Fibroblast of lung (primary cell): Measurements from ENCODE around the gene C15orf61. TPM values are rescaled to one million over a fixed set of nuclear protein-coding genes. Genes with fewer than 3 reads are reported as not detected.

Experiments used
- DNase-seq, 2 donors: peaks; one replicate each; pipeline versions ENCODE4 v3.0.0 to v3.0.0-alpha.2; 2010; ENCODE audit warnings: low read depth in 2 of 2
- H2AFZ ChIP-seq: 2 replicates; pipeline ENCODE4 v1.5.1; 2012; ENCODE audit warnings: low read length, control low read depth, inconsistent platforms
- H3K27ac ChIP-seq: 2 replicates; pipeline ENCODE4 v1.5.1; 2011; ENCODE audit warnings: low read length, control low read depth; ENCODE audit not compliant: insufficient read depth
- H3K27me3 ChIP-seq: 2 replicates; pipeline ENCODE4 v1.5.1; 2011; ENCODE audit warnings: mild to moderate bottlenecking, low read length; ENCODE audit not compliant: control insufficient read depth, insufficient read depth
- H3K36me3 ChIP-seq: 2 replicates; pipeline ENCODE4 v1.5.1; 2011; ENCODE audit warnings: low read length; ENCODE audit not compliant: control insufficient read depth, insufficient read depth
- H3K4me1 ChIP-seq: 2 replicates; pipeline ENCODE4 v1.5.1; 2011; ENCODE audit warnings: low read length; ENCODE audit not compliant: control insufficient read depth, insufficient read depth; ENCODE audit errors: extremely low read depth
- H3K4me2 ChIP-seq: 2 replicates; pipeline ENCODE4 v1.5.1; 2011; ENCODE audit warnings: low read length, control low read depth; ENCODE audit not compliant: insufficient read depth; ENCODE audit errors: extremely low read depth
- H3K4me3 ChIP-seq, 4 experiments: fragments of 200-600 bp in 1 of 4; sonication (generic) in 1 of 4; replicated peaks in 1 of 4; 2 replicates each; pipeline ENCODE4 v1.5.1; 2011 to 2016; ENCODE audit warnings: low read length in 4 of 4, low read depth in 3 of 4, mild to moderate bottlenecking in 3 of 4, control low read depth in 2 of 4, inconsistent platforms in 1 of 4, mixed read lengths in 1 of 4; ENCODE audit not compliant: insufficient read depth in 1 of 4; ENCODE audit errors: control extremely low read depth in 1 of 4
- H3K79me2 ChIP-seq: 2 replicates; pipeline ENCODE4 v1.5.1; 2012; ENCODE audit warnings: mild to moderate bottlenecking, low read length, inconsistent platforms; ENCODE audit not compliant: control insufficient read depth, insufficient read depth
- H3K9ac ChIP-seq: 2 replicates; pipeline ENCODE4 v1.5.1; 2011; ENCODE audit warnings: mild to moderate bottlenecking, low read length, control low read depth; ENCODE audit not compliant: insufficient read depth
- H3K9me3 ChIP-seq: 2 replicates; pipeline ENCODE4 v1.5.1; 2012; ENCODE audit warnings: low read depth, low read length; ENCODE audit not compliant: control insufficient read depth, insufficient read depth
- H4K20me1 ChIP-seq: 2 replicates; pipeline ENCODE4 v1.5.1; 2011; ENCODE audit warnings: low read length; ENCODE audit not compliant: control insufficient read depth, insufficient read depth; ENCODE audit errors: extremely low read depth
- EZH2 ChIP-seq: IDR thresholded peaks from 2 replicates; pipeline ENCODE4 v1.5.1; 2012; ENCODE audit warnings: low read length, control low read depth, mild to moderate bottlenecking; ENCODE audit errors: missing control alignments
- polyA plus RNA-seq, 2 donors: library from polyadenylated mRNA; depleted of rRNA in 1 of 2; stranded (reverse) in 1 of 2; unstranded in 1 of 2; fragments of >200 nt; gene quantifications; 2 replicates each; pipeline ENCODE4 v1.2.1, GENCODE V29; 2011 to 2012; ENCODE audit warnings: missing spikeins in 1 of 2
- total RNA-seq: library from RNA; depleted of rRNA; stranded (reverse); fragments of >200 nt; gene quantifications from 2 replicates; pipeline ENCODE4 v1.2.1, GENCODE V29; 2014
- TF ChIP-seq, protein P1 (sequence below), 2 donors: IDR thresholded peaks in 1 of 2; conservative IDR thresholded peaks in 1 of 2; 1 replicate in 1 of 2; 2 replicates in 1 of 2; pipeline ENCODE4 v1.5.1; 2011 to 2012; ENCODE audit warnings: low read length in 2 of 2, control low read depth in 1 of 2, inconsistent platforms in 1 of 2, low read depth in 1 of 2, mild to moderate bottlenecking in 1 of 2

C15orf61 gene
- total and polyA plus RNA-seq, 2 donors (not counting 1 experiment from before 2014, with no cell fraction given) = 2.5 to 4.6 TPM

DNA sequence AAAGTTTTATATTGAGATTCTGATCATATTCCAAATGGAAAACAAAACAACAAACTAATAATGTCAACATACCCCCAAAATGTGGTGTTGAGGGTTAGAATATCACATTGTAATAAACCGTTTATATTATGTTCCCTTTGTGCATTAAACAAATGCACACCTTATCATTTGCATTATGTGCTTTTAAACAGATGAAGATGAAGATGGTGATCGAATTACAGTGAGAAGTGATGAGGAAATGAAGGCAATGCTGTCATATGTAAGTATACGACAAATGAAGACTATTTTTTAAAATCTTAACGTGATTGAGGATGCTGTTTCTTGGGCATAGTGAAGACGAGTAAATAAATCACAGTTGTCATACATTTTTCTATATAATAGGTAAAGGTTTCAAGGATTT is 42.2 kb downstream of the C15orf61 start:
- no peak overlapping the region for H3K4me3 ChIP-seq
- H3K9me3 ChIP-seq = no peaks in the 10 kb centered on the region
- H3K27ac ChIP-seq = no peak overlapping the region
- H3K36me3 ChIP-seq = no peaks in the 10 kb centered on the region
- no peak for DNase-seq
- H3K9ac ChIP-seq = no peak overlapping the region
- no peaks in the 10 kb centered on the region for H3K27me3 ChIP-seq
- H3K4me1 ChIP-seq = no peaks in the 10 kb centered on the region
- no peaks in the 10 kb centered on the region for H3K79me2 ChIP-seq
- TF ChIP-seq EZH2 = no peak
- TF ChIP-seq, protein P1, sequence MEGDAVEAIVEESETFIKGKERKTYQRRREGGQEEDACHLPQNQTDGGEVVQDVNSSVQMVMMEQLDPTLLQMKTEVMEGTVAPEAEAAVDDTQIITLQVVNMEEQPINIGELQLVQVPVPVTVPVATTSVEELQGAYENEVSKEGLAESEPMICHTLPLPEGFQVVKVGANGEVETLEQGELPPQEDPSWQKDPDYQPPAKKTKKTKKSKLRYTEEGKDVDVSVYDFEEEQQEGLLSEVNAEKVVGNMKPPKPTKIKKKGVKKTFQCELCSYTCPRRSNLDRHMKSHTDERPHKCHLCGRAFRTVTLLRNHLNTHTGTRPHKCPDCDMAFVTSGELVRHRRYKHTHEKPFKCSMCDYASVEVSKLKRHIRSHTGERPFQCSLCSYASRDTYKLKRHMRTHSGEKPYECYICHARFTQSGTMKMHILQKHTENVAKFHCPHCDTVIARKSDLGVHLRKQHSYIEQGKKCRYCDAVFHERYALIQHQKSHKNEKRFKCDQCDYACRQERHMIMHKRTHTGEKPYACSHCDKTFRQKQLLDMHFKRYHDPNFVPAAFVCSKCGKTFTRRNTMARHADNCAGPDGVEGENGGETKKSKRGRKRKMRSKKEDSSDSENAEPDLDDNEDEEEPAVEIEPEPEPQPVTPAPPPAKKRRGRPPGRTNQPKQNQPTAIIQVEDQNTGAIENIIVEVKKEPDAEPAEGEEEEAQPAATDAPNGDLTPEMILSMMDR (conservative IDR thresholded peaks at IDR 0.05 in 1 of 2, IDR thresholded peaks at IDR 0.05 in 1 of 2; ENCODE audit: low read depth in 1 of 2, low read length in 2 of 2) = no peak
- no peak overlapping the region for H3K4me2 ChIP-seq
- H4K20me1 ChIP-seq = no peaks in the 10 kb centered on the region
- no peak overlapping the region for H2AFZ ChIP-seq

DNA sequence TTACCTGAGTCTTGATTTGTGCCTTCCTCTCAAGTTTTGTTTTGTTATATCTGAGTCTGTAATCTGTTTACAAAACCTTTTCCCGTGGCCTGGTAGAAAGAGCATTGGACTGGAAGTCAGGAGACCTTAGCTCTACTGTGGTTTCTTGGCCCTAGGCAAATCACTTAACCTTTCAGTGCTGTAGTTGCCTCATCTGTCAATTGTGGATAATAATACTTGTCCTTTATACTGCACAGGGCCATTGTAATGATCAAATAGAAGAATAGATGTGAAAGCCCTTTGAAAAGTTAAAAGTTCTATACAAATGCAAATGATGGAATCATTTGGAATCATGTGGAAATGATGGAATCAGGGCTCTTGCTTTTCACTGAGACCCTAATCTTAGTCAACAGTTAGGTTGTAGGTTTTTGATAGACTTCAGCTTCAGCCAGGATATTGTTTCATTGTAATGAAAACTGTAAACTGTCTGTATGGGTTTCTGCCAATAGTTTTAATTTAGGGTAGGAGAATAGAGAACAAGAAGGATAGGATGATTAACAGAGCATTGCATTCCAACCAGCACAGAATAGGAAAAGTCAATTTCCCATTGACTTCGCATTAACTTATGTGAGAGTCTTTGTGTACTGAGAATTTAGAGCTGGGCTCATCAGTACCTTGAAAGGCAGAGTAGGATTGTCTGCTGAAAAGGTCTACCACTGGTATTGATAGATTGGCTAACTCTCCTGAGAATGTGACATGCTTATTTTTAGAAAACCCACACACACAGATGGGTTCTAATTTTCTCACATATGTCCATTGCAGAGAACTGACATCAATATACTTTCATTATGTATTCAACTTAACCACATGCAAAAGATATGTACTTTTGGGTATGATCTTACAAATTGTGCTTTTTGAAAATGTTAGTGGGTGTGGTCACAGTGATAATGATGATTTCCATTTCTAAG is 43.4 kb downstream of the C15orf61 start:
- DNase-seq = peak in 1 of 2 donors; percentile 11
- no peak for TF ChIP-seq EZH2
- TF ChIP-seq, protein P1 (conservative IDR thresholded peaks at IDR 0.05 in 1 of 2, IDR thresholded peaks at IDR 0.05 in 1 of 2; ENCODE audit: low read depth in 1 of 2, low read length in 2 of 2) = no peak

DNA sequence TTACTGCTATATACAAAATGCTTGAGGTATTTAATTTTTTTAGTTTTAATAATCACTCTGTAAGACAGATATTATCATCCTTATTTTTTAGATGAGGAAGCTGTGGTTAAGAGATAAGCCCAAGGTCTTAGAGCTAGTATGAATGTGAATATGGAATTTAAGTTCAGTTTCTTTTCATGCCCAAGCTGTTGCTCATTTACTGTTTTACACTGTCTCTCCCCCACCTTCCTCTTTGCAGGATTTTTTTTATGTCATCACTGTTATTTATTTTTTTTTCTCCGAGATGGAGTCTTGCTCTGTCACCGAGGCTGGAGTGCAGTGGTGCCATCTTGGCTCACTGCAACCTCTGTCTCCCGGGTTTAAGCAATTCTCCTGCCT is 44.0 kb downstream of the C15orf61 start:
- no peaks in the 10 kb centered on the region for H3K9me3 ChIP-seq
- no peaks in the 10 kb centered on the region for H3K4me1 ChIP-seq
- no peak overlapping the region for H3K4me3 ChIP-seq
- H2AFZ ChIP-seq = no peak overlapping the region
- no peak overlapping the region for H3K27ac ChIP-seq
- DNase-seq = peak in 1 of 2 donors; percentile 50
- no peaks in the 10 kb centered on the region for H3K36me3 ChIP-seq
- no peak overlapping the region for H3K9ac ChIP-seq
- TF ChIP-seq EZH2 = no peak
- TF ChIP-seq, protein P1 (conservative IDR thresholded peaks at IDR 0.05 in 1 of 2, IDR thresholded peaks at IDR 0.05 in 1 of 2; ENCODE audit: low read depth in 1 of 2, low read length in 2 of 2) = no peak
- no peaks in the 10 kb centered on the region for H3K27me3 ChIP-seq
- H3K79me2 ChIP-seq = no peaks in the 10 kb centered on the region
- H3K4me2 ChIP-seq = no peak overlapping the region
- H4K20me1 ChIP-seq = no peaks in the 10 kb centered on the region

More for the DNA sequence above, 43.4 kb downstream of the C15orf61 start:
- Histone ChIP-seq H3K79me2 (no peaks in the 10 kb centered on the region), H3K27ac (no peak overlapping the region), H3K4me1 (no peaks in the 10 kb centered on the region), H4K20me1 (no peaks in the 10 kb centered on the region), H3K27me3 (no peaks in the 10 kb centered on the region), H2AFZ (no peak overlapping the region), H3K9me3 (no peaks in the 10 kb centered on the region), H3K36me3 (no peaks in the 10 kb centered on the region), H3K9ac (no peak overlapping the region), H3K4me2 (no peak overlapping the region), H3K4me3 (no peak overlapping the region)
